Stimulated activated CD4-positive, alpha-beta T cell treated with anti-CD3 and anti-CD28 coated beads, Interleukin-1b, Interleukin-23, amount 100 ng/mL, for 24 hours (primary cell): Measurements from ENCODE around the gene GPRIN1.
A peak's percentile ranks its signal among the peaks of the same experiment; 100 is the strongest.
"Not testable (repeated sequence)": the region's sequence is repeated elsewhere in the genome, so short reads cannot be mapped to it uniquely, and the experiment has no call there.

Source experiments
- DNase-seq, 4 experiments: peaks; one replicate each; pipeline ENCODE4 v3.0.0-alpha.2; 2020; ENCODE audit warnings: low read depth in 4 of 4, low spot score in 1 of 4

GPRIN1 gene

DNA sequence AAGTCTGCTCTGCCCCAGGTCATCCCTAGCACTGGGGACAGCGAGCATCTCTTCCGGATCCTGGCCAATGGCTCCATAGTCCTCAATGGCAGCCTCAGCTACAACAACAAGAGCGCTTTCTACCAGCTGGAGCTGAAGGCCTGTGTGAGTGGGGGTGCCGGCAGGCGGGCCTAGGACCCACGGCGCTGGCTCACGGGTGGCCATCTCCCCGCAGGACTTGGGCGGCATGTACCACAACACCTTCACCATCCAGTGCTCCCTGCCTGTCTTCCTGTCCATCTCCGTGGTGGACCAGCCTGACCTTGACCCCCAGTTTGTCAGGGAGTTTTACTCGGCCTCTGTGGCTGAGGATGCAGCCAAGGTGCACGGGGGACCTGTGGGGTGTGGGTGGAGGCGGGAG, 34.9 kb downstream of the GPRIN1 start:
- no peak for DNase-seq

GRCh38 chr5:176574297-176574591, 35.7 kb downstream of the GPRIN1 start:
- DNase-seq: no peak

- peak; percentile 68 to 77 (median 70) for DNase-seq
Observed at GRCh38 chr5:176573564-176574296, 36.2 kb downstream of the GPRIN1 start.

GRCh38 chr5:176570044-176570443, 39.9 kb downstream of the GPRIN1 start:
- no peak for DNase-seq

GRCh38 chr5:176568657-176569056, 41.3 kb downstream of the GPRIN1 start:
- DNase-seq: no peak

GRCh38 chr5:176565760-176566288, 44.1 kb downstream of the GPRIN1 start:
- no peak for DNase-seq

GRCh38 chr5:176564002-176564401, 46.0 kb downstream of the GPRIN1 start:
- DNase-seq: no peak

GRCh38 chr5:176562189-176562588, 47.8 kb downstream of the GPRIN1 start:
- DNase-seq: no peak

GRCh38 chr5:176561259-176561658, 48.7 kb downstream of the GPRIN1 start:
- DNase-seq: no peak

DNA sequence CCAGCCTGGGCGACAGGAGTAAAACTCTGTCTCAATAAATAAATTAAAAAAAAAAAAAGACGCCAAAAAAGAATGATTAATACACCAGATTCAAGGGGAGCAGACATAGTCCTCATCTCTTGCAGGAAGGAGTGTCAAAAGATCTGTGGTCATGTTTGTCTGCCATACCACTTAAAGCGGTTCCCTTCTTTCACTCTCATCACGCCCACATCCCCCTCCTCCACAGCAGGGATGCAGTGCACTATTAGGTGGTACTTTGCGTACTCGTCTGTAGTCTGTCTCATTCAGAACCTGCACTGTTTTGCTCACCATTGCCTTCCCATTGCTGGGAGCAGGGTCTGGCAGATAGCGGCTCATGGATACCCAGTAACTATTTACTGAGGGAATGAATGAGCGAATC, 49.6 kb downstream of the GPRIN1 start:
- no peak for DNase-seq

GRCh38 chr5:176559683-176560082, 50.3 kb downstream of the GPRIN1 start:
- no peak for DNase-seq

- no peak for DNase-seq
Observed at GRCh38 chr5:176557846-176558245, 52.1 kb downstream of the GPRIN1 start.

GRCh38 chr5:176553260-176554085, 56.5 kb downstream of the GPRIN1 start:
- DNase-seq: no peak

DNA sequence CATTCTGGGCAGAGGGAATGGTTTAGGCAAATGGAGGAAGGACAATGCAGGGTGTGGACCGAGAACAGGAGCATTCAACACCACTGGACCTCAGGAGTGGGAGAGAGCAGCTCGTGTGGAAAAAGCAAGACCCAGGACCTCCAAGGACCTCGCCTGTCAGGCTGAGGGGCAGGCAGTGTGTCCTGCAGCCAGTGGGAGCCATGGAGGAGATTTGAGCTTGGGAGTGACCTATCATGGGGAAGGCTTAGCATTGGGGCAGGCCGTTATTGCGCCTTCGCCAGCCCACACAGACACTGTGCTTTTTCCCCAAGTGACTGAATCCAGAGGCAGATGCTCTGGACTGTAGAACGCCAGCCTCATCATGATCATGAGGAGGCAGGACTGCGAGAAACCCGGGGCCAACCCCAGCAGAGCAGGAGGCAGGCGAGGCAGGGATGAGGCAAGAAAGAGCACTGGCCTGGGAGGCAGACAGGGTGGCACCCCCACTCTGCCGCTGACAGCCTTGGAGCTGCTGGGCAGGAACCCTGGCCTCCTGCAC, 57.6 kb downstream of the GPRIN1 start:
- DNase-seq: no peak

DNA sequence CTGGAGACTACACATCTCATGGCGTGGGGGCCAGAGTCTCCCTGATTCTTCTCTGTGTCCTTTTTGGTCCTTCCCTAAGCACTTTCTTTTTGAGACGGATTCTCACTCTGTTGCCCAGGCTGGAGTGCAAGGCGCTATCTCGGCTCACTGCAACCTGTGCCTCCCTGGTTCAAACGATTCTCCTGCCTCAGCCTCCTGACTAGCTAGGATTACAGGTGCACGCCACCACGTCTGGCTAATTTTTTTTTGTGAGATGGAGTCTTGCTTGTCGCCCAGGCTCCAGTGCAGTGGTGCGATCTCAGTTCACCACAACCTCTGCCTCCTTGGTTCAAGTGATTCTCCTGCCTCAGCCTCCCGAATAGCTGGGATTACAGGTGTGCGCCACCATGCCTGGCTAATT, 59.0 kb downstream of the GPRIN1 start:
- not testable (repeated sequence) for DNase-seq

- no peak for DNase-seq
Observed at GRCh38 chr5:176550275-176550831, 59.6 kb downstream of the GPRIN1 start.

DNA sequence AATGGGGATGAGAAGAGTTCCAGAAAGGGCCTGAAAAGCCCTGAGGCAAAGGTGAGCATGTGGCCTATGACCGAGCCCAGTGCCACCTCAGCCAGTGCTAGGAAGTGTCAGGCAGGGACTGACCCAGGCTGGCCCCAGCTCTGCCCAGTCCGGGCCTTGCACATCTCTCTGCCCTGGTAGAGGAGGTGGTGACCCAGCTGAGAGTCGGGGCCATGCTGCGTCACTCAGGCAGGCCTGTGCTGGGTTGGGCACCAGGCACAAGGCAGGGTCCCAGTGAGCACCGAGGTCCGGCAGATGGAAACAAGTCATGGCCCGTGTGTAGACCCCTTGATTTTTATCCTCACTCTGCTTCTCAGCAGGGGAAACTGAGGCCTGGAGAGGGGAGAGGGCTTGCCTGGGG, 60.1 kb downstream of the GPRIN1 start:
- no peak for DNase-seq

- no peak for DNase-seq
Observed at GRCh38 chr5:176548967-176549444, 61.0 kb downstream of the GPRIN1 start, which contains the start of gene CDHR2. TSS of gene CDHR2 (plus strand) at chr5:176549342. CDS start at chr5:176565353, 16,011 bp downstream.

- no peak for DNase-seq
Observed at GRCh38 chr5:176547802-176548201, 62.2 kb downstream of the GPRIN1 start.
